Measurements from ENCODE around the gene DIPK1A.
A peak's percentile ranks its signal among the peaks of the same experiment; 100 is the strongest.
"Not testable (repeated sequence)": the region's sequence is repeated elsewhere in the genome, so short reads cannot be mapped to it uniquely, and the experiment has no call there.

The DIPK1A gene

GRCh38 chr1:92921031-92922023 is 39.9 kb downstream of the DIPK1A start:
- DNase-seq, result no peak

- no peak for DNase-seq
Measured at GRCh38 chr1:92916899-92917298, 44.4 kb downstream of the DIPK1A start.

- no peak for DNase-seq
Measured at GRCh38 chr1:92915547-92915946, 45.7 kb downstream of the DIPK1A start.

GRCh38 chr1:92913093-92913819 is 48.0 kb downstream of the DIPK1A start:
- DNase-seq, result no peak

- no peak for DNase-seq
Measured at GRCh38 chr1:92910081-92910480, 51.2 kb downstream of the DIPK1A start.

- DNase-seq, result peak in 5 of 56 donors; percentile 3 to 17 (median 10)
Measured at GRCh38 chr1:92909321-92909720, 51.9 kb downstream of the DIPK1A start.

- DNase-seq, result no peak
Measured at GRCh38 chr1:92907949-92908684, 53.1 kb downstream of the DIPK1A start.

- no peak for DNase-seq
Measured at GRCh38 chr1:92903765-92904164, 57.5 kb downstream of the DIPK1A start.

- no peak for DNase-seq
Measured at GRCh38 chr1:92902406-92902744, 58.9 kb downstream of the DIPK1A start.

- no peak for DNase-seq
Measured at GRCh38 chr1:92901699-92902405, 59.4 kb downstream of the DIPK1A start.

GRCh38 chr1:92901126-92901525 is 60.1 kb downstream of the DIPK1A start:
- no peak for DNase-seq

- DNase-seq, result no peak
Measured at GRCh38 chr1:92900539-92900938, 60.7 kb downstream of the DIPK1A start.

GRCh38 chr1:92899780-92900179 is 61.5 kb downstream of the DIPK1A start:
- no peak for DNase-seq

- DNase-seq, result not testable (repeated sequence)
Measured at GRCh38 chr1:92898053-92898452, 63.2 kb downstream of the DIPK1A start.

- DNase-seq, result no peak
Measured at GRCh38 chr1:92887465-92887864, 73.8 kb downstream of the DIPK1A start.

- DNase-seq, result no peak
Measured at GRCh38 chr1:92886886-92887419, 74.3 kb downstream of the DIPK1A start.

- DNase-seq, result no peak
Measured at GRCh38 chr1:92884195-92884594, 77.1 kb downstream of the DIPK1A start.

- no peak for DNase-seq
Measured at GRCh38 chr1:92883297-92883696, 78.0 kb downstream of the DIPK1A start.

- no peak for DNase-seq
Measured at GRCh38 chr1:92882819-92883218, 78.4 kb downstream of the DIPK1A start.

GRCh38 chr1:92881391-92881790 is 79.9 kb downstream of the DIPK1A start:
- DNase-seq, result peak in 1 of 56 donors; percentile 5
